A549 (cell line): Measurements from ENCODE around the gene SLC2A1. TPM values are rescaled to one million over a fixed set of nuclear protein-coding genes. Genes with fewer than 3 reads are reported as not detected.

Experiments
- ATAC-seq, 2 experiments: fragments of 200-7000 bp in 1 of 2; fragments of >200 bp in 1 of 2; cut with Nextera tagmentation in 1 of 2; cut with Tn5 transposase in 1 of 2; 3 replicates each; pipeline versions ENCODE4 v1.8.0 to v1.9.1; 2018 to 2020; ENCODE audit warnings: mild to moderate bottlenecking in 1 of 2, moderate library complexity in 1 of 2
- CTCF ChIA-PET: fragments of 300-600 bp; sonication (Branson Sonifier 250); formaldehyde crosslinking; extraction: SDS; loops from one replicate; lab custom pipeline; 2021; ENCODE audit warnings: antibody characterized with exemption, inconsistent platforms; lab: Yijun Ruan, JAX
- POLR2A ChIA-PET: fragments of 350-600 bp; formaldehyde crosslinking; extraction: SDS; loops from one replicate; lab custom pipeline; 2021; ENCODE audit warnings: antibody characterized with exemption, inconsistent platforms; lab: Yijun Ruan, JAX
- DNase-seq, 2 experiments: peaks; one replicate each; pipeline versions ENCODE4 v3.0.0 to v3.0.0-alpha.2; 2011 to 2016; ENCODE audit warnings: low read depth in 1 of 2, low spot score in 1 of 2
- FAIRE-seq: peaks from 2 replicates; lab custom pipeline; 2011; peaks lifted over from hg19 to GRCh38; lab: Jason Lieb, UNC
- H3K27ac ChIP-seq, 2 experiments: fragments of >200 bp; sonication (Bioruptor Twin); formaldehyde crosslinking; 3 replicates each; pipeline ENCODE4 v1.5.1; 2016 to 2017
- H3K4me1 ChIP-seq: fragments of >200 bp; sonication (Bioruptor Twin); formaldehyde crosslinking; 3 replicates; pipeline ENCODE4 v1.6.1; 2016
- H3K4me2 ChIP-seq: fragments of >200 bp; sonication (Bioruptor Twin); formaldehyde crosslinking; 3 replicates; pipeline ENCODE4 v1.6.1; 2016
- H3K4me3 ChIP-seq: fragments of >200 bp; sonication (Bioruptor Twin); formaldehyde crosslinking; 3 replicates; pipeline ENCODE4 v1.5.1; 2016
- H3K9me3 ChIP-seq: fragments of >200 bp; sonication (Bioruptor Twin); formaldehyde crosslinking; 3 replicates; pipeline ENCODE4 v1.6.1; 2016
- ATOH8 ChIP-seq: fragments of 250-450 bp; sonication (Bioruptor Pico); IDR thresholded peaks from 2 replicates; pipeline ENCODE4 v1.5.0; 2020; ENCODE audit warnings: low read depth, mild to moderate bottlenecking, moderate library complexity
- BCL3 ChIP-seq: fragments of >200 bp; sonication (Bioruptor Twin); formaldehyde crosslinking; IDR thresholded peaks from 3 replicates; pipeline ENCODE4 v1.6.1; 2016
- BHLHE40 ChIP-seq: IDR thresholded peaks from 2 replicates; pipeline ENCODE4 v1.6.1; 2012; ENCODE audit warnings: low read depth, low read length, inconsistent platforms
- CBX2 ChIP-seq: fragments of 200-600 bp; sonication (generic); IDR thresholded peaks from 2 replicates; pipeline ENCODE4 v1.6.1; 2016; ENCODE audit warnings: low read depth, mild to moderate bottlenecking, borderline replicate concordance
- CBX8 ChIP-seq: fragments of 200-600 bp; sonication (generic); IDR thresholded peaks from 2 replicates; pipeline ENCODE4 v1.6.1; 2016
- EHF ChIP-seq: fragments of 250-450 bp; sonication (Bioruptor Pico); IDR thresholded peaks from 2 replicates; pipeline ENCODE4 v1.5.0; 2020; ENCODE audit warnings: mild to moderate bottlenecking
- ESRRA ChIP-seq: fragments of 150-350 bp; IDR thresholded peaks from 2 replicates; pipeline ENCODE4 v1.6.1; 2014; ENCODE audit warnings: mild to moderate bottlenecking, low read length, borderline replicate concordance
- HDAC2 ChIP-seq: fragments of 200-600 bp; sonication (generic); IDR thresholded peaks from 2 replicates; pipeline ENCODE4 v1.6.1; 2016
- HES2 ChIP-seq: fragments of >200 bp; sonication (Bioruptor Twin); formaldehyde crosslinking; IDR thresholded peaks from 2 replicates; pipeline ENCODE4 v1.6.1; 2016
- HEYL ChIP-seq: fragments of 250-450 bp; sonication (Bioruptor Pico); IDR thresholded peaks from 2 replicates; pipeline ENCODE4 v1.8.0; 2021; ENCODE audit warnings: mild to moderate bottlenecking, moderate library complexity
- KDM1A ChIP-seq: fragments of 200-600 bp; sonication (generic); IDR thresholded peaks from 2 replicates; pipeline ENCODE4 v1.6.1; 2016; ENCODE audit warnings: low read depth, mild to moderate bottlenecking
- MAFK ChIP-seq: fragments of 450-650 bp; IDR thresholded peaks from 2 replicates; pipeline ENCODE4 v1.6.1; 2014; ENCODE audit not compliant: partially characterized antibody
- POLR2A ChIP-seq: IDR thresholded peaks from 2 replicates; pipeline ENCODE4 v1.6.1; 2012; ENCODE audit warnings: mild to moderate bottlenecking, low read length
- POLR2AphosphoS2 ChIP-seq: conservative IDR thresholded peaks from 2 replicates; pipeline ENCODE4 v1.6.1; 2012; ENCODE audit warnings: low read length, improper control_type of control experiment, inconsistent platforms
- RAD21 ChIP-seq, 2 experiments: fragments of >200 bp in 1 of 2; sonication (Bioruptor Twin) in 1 of 2; formaldehyde crosslinking in 1 of 2; IDR thresholded peaks in 1 of 2; conservative IDR thresholded peaks in 1 of 2; 2 replicates in 1 of 2; 3 replicates in 1 of 2; pipeline ENCODE4 v1.6.1; 2012 to 2018; ENCODE audit warnings: inconsistent platforms in 1 of 2
- REST ChIP-seq: fragments of 200-600 bp; sonication (generic); IDR thresholded peaks from 2 replicates; pipeline ENCODE4 v1.6.1; 2016; ENCODE audit warnings: antibody characterized with exemption, mild to moderate bottlenecking, moderate library complexity
- RFX5 ChIP-seq: fragments of 450-650 bp; IDR thresholded peaks from 2 replicates; pipeline ENCODE4 v1.7.1; 2014; ENCODE audit warnings: antibody characterized with exemption, mild to moderate bottlenecking, moderate library complexity
- RNF2 ChIP-seq: fragments of 200-600 bp; sonication (generic); IDR thresholded peaks from 2 replicates; pipeline ENCODE4 v1.6.1; 2016; ENCODE audit warnings: low read depth, mild to moderate bottlenecking, antibody characterized with exemption, moderate library complexity, borderline replicate concordance
- SMC3 ChIP-seq: fragments of >200 bp; sonication (Bioruptor Twin); formaldehyde crosslinking; IDR thresholded peaks from 3 replicates; pipeline ENCODE4 v1.6.1; 2018; ENCODE audit warnings: inconsistent platforms
- SREBF2 ChIP-seq: fragments of 450-650 bp; IDR thresholded peaks from 2 replicates; pipeline ENCODE4 v1.6.1; 2014; ENCODE audit warnings: mild to moderate bottlenecking, moderate library complexity
- TFCP2L1 ChIP-seq: fragments of 250-450 bp; sonication (Bioruptor Pico); IDR thresholded peaks from 2 replicates; pipeline ENCODE4 v1.5.0; 2021; ENCODE audit warnings: mild to moderate bottlenecking
- TP53 ChIP-seq: fragments of 250-450 bp; sonication (Bioruptor Pico); IDR thresholded peaks from 2 replicates; pipeline ENCODE4 v1.5.0; 2021; ENCODE audit warnings: mild to moderate bottlenecking, moderate library complexity
- ZC3H11A ChIP-seq: fragments of 450-650 bp; IDR thresholded peaks from 2 replicates; pipeline ENCODE4 v1.6.1; 2014; ENCODE audit warnings: antibody characterized with exemption, mild to moderate bottlenecking
- ZFP36 ChIP-seq: fragments of 450-650 bp; IDR thresholded peaks from 2 replicates; pipeline ENCODE4 v1.6.1; 2014; ENCODE audit warnings: borderline replicate concordance; ENCODE audit not compliant: partially characterized antibody
- ZNF302 ChIP-seq: fragments of 250-450 bp; sonication (Bioruptor Pico); IDR thresholded peaks from 2 replicates; pipeline ENCODE4 v1.9.0; 2021; ENCODE audit warnings: inconsistent platforms, mild to moderate bottlenecking, moderate library complexity
- ZSCAN20 ChIP-seq: fragments of 250-450 bp; sonication (Bioruptor Pico); IDR thresholded peaks from 2 replicates; pipeline ENCODE4 v1.8.0; 2022; ENCODE audit warnings: mild to moderate bottlenecking, moderate library complexity
- WGBS: methylation state at CpG from one replicate; pipeline ENCODE4 v1.1.6; 2017; ENCODE audit errors: missing lambda C conversion rate; 5-methylcytosine and 5-hydroxymethylcytosine counted together
- polyA plus RNA-seq, 4 experiments: library from polyadenylated mRNA; depleted of rRNA in 3 of 4; stranded (reverse); fragments of >200 nt; fragmentation: RNase III in 1 of 4; extraction: RNeasy Plus Mini Kit Qiagen cat#74134 plus additional on column Dnase treatment in 1 of 4; gene quantifications; 2 replicates in 3 of 4; 3 replicates in 1 of 4; pipeline ENCODE4 v1.2.3, GENCODE V29; 2011 to 2017

Gene SLC2A1
- polyA plus RNA-seq, 2 of the 4 experiments (the other 2 are of a cell fraction), result 106 to 124 TPM

GRCh38 chr1:42891465-42892138, 67.1 kb downstream of the SLC2A1 start:
- no peak for ATAC-seq
- TF ChIP-seq HES2 (no peak), HEYL (CRISPR knock-in tag) (no peak), ZNF302 (no peak), ESRRA (no peak), ZSCAN20 (no peak), MAFK (no peak), ZFP36 (no peak), KDM1A (no peak), RNF2 (no peak), EHF (CRISPR knock-in tag) (no peak), RFX5 (no peak), TP53 (no peak), POLR2A (no peak), ZC3H11A (no peak)
- Histone ChIP-seq H3K27ac (no peak overlapping the region), H3K9me3 (no peaks in the 10 kb centered on the region), H3K4me3 (no peak overlapping the region), H3K4me1 (no peaks in the 10 kb centered on the region), H3K4me2 (no peak overlapping the region)
- ChIA-PET CTCF (interaction anchor here (1.1 to 1.3 kb wide), 2 partner anchors 13 to 141 kb away, joined by 4 read pairs; no protein-coding TSS in a partner anchor), POLR2A (no interaction called here)
- 45% methylated on average over 5 of the region's 5 CpGs for WGBS
- no peak for FAIRE-seq
- DNase-seq, result no peak

GRCh38 chr1:42889264-42889663, 69.4 kb downstream of the SLC2A1 start:
- no peak for TF ChIP-seq REST
- no peak for TF ChIP-seq RNF2
- TF ChIP-seq ATOH8 (CRISPR knock-in tag), result no peak
- DNase-seq (no peak), ATAC-seq (no peak), FAIRE-seq (no peak)
- no peaks in the 10 kb centered on the region for H3K4me1 ChIP-seq
- 66% methylated on average over 4 of the region's 4 CpGs for WGBS
- H3K9me3 ChIP-seq, result no peaks in the 10 kb centered on the region
- ChIA-PET POLR2A (no interaction called here), CTCF (no interaction called here)
- H3K4me2 ChIP-seq, result no peak overlapping the region
- H3K27ac ChIP-seq, result no peak overlapping the region
- no peak overlapping the region for H3K4me3 ChIP-seq

- FAIRE-seq (no peak), DNase-seq (no peak), ATAC-seq (no peak)
- TF ChIP-seq POLR2AphosphoS2 (no peak), BHLHE40 (no peak), BCL3 (no peak), SMC3 (no peak), CBX2 (no peak), HDAC2 (no peak), SREBF2 (no peak), ESRRA (no peak), TFCP2L1 (CRISPR knock-in tag) (no peak), RAD21 (conservative IDR thresholded peaks at IDR 0.05 in 1 of 2, IDR thresholded peaks at IDR 0.05 in 1 of 2) (no peak), CBX8 (no peak), KDM1A (no peak)
- Histone ChIP-seq H3K9me3 (no peaks in the 10 kb centered on the region), H3K4me1 (no peaks in the 10 kb centered on the region), H3K4me2 (no peak overlapping the region), H3K4me3 (no peak overlapping the region), H3K27ac (no peak overlapping the region)
- ChIA-PET CTCF (interaction anchor here (1.3 kb wide), 1 partner anchor 11 kb away, joined by 3 read pairs; no protein-coding TSS in a partner anchor), POLR2A (no interaction called here)
- WGBS, result 90% methylated on average over 26 of the region's 31 CpGs
These were observed 70.5 kb downstream of the SLC2A1 start for GRCh38 chr1:42888013-42888633.
